Liver (tissue), 3 donors: ENCODE data around the gene TLE2.

Experiments
- CTCF ChIP-seq: fragments of 150-350 bp; IDR thresholded peaks from 2 replicates; pipeline ENCODE4 v1.5.1; 2017; ENCODE audit warnings: improper control_type of control experiment, low read depth, low read length; ENCODE audit not compliant: missing input control
- HNF4G ChIP-seq: IDR thresholded peaks from 2 replicates; pipeline ENCODE4 v1.6.1; 2016; ENCODE audit warnings: antibody characterized with exemption
- RXRA ChIP-seq, 2 donors: IDR thresholded peaks; 2 replicates each; pipeline ENCODE4 v1.6.1; 2017 to 2018; ENCODE audit warnings: antibody characterized with exemption in 2 of 2, mild to moderate bottlenecking in 1 of 2
- TAF1 ChIP-seq: conservative IDR thresholded peaks from 2 replicates; pipeline ENCODE4 v1.6.1; 2016; ENCODE audit warnings: antibody characterized with exemption, mild to moderate bottlenecking
- donor health status: healthy.
- donor health status: healthy.

- no peak for TF ChIP-seq CTCF
- peak; percentile 50 to 71 for TF ChIP-seq RXRA (IDR thresholded peaks at IDR 0.05)
- TF ChIP-seq HNF4G, result peak; percentile 60
- peak; percentile 77 for TF ChIP-seq TAF1
These were observed 78.6 kb downstream of the TLE2 start for GRCh38 chr19:2950286-2951124.
